ENCODE measurements around the gene SNRNP48.

- no peak for TF ChIP-seq CTCF (conservative IDR thresholded peaks at IDR 0.05; ENCODE audit: low read depth, low read length)
- TF ChIP-seq EZH2 (IDR thresholded peaks at IDR 0.05; ENCODE audit: borderline replicate concordance, low read depth, low read length, poor library complexity, severe bottlenecking): no peak
Observed at GRCh38 chr6:7562769-7563168, 27.2 kb upstream of the SNRNP48 start.
